ENCODE measurements around the gene KAT8.

KAT8 gene

DNA sequence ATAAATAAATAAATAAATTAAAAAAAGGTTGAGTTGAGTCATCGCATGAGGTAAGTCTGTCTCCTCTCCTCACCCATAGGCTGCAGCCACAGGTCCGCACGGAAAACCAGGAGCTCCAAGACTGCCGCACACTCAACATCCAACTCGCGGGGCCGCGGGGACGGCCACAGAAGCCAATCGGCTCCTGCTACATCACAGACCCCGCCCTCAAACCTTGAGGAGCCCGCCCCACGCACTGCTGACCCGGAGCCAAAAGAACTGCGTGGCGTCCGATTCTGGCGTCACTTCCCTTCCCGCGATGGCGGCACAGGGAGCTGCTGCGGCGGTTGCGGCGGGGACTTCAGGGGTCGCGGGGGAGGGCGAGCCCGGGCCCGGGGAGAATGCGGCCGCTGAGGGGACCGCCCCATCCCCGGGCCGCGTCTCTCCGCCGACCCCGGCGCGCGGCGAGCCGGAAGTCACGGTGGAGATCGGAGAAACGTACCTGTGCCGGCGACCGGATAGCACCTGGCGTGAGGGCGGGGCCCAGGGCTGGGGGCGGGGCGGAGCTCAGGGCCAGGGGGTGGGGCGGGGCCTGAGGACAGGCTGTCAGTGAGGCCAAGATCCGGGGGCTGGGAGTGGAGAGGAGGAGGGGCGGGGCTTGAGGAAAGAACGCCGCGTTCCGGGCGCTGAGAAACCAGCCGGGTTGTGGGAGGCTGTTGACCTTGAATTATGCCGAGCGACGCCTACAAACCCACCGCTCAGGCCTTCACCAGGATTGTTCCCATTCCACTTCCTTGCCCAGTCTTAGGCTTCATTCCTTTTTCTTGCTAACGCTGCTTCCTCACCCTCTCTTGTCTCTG lies at the start of gene KAT8:
KAT8 (plus strand) TSS at position 281 of the 839 bp plus-strand sequence; CDS start at position 299, 18 bp downstream.
- peak; percentile 98 for DNase-seq (ENCODE audit: low spot score)

DNA sequence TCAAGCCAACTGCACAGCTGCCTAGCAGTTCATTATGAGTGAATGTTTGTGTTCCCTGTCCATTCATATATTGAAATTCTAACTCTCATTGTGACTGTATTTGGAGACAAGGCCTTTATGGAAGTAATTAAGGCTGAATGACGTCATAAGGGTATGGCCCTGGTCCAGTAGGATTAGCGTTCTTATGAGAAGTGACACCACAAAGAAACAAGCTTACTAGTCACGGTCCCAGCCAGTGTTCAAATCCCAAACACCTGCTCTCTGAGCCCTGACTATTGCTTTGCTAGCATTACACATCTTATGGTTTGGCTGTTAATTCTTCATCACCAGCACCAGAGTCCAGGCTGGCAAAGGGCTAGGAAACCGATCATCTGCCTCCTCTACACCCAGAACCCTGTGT lies 45.6 kb upstream of the KAT8 start:
- DNase-seq (ENCODE audit: low spot score) = no peak

DNA sequence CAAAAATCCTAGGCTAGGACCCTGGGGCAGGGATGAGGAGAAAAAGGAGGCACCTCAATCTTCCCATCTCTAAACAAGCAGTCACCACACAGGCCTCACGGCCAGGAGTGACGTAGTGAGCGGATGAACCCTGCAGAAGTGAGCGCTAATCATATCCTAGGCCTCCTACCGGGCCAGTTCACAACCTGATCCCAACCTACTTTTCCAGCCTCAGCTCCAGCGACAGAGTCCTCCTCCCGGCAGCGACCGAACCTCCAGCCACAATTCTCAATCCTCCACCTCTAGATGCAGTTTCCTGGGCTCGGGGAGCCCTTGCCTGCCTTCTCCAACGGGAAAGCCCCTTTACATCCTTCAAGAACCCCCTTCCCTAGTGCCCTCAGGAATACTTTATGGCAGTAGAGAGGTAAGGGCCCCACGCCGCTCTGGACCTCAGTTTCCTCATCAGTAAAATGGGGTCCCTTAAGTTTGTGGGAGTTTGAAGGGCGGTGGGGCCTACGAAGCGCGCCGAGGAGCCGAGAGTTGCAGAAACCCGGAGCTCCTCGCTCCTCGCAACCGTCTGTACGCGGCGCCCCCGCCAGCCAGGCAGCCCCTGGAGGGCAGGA lies 44.8 kb upstream of the KAT8 start:
- no peak for DNase-seq (ENCODE audit: low spot score)

DNA sequence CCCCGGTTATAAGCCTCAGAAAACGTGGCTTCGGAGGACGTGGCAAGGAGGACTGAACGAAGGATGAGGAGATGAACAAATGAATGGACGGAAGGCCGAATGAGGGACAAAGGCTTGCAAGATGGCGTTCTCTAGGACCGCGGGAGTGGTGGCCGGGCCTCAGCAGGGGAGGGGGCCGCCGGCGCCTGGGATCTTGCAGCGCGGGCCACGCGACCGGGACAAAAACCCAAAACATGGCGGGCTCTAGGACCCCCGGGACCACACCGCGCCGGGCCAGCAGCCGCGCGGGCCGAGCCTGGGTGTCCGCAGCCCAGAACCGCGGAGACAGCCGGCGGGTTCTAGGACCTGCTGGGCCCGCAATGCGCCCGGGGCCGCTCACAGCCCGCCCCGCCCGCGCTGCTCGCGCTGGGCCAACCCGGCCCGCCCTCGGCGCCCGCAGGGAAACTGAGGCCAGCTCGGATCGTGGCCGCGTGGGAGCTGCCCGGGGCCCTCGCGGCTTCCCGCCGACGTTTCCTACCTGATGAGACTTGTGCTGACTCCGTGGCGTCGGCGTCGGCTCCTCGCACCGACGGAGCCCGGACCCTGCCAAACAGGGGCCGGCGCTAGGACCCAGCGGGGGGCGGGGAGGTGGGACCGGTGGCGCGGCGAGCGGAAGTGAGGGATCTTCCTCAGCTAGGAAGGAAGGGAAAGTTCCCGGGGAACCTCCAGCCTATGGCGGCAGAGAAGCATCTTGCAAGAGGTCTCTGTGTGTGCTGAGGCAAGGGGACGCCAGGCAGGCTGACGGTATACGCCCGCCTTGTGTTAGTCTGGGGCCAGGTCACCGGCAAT lies 44.1 kb upstream of the KAT8 start:
- peak; percentile 96 for DNase-seq (ENCODE audit: low spot score)

DNA sequence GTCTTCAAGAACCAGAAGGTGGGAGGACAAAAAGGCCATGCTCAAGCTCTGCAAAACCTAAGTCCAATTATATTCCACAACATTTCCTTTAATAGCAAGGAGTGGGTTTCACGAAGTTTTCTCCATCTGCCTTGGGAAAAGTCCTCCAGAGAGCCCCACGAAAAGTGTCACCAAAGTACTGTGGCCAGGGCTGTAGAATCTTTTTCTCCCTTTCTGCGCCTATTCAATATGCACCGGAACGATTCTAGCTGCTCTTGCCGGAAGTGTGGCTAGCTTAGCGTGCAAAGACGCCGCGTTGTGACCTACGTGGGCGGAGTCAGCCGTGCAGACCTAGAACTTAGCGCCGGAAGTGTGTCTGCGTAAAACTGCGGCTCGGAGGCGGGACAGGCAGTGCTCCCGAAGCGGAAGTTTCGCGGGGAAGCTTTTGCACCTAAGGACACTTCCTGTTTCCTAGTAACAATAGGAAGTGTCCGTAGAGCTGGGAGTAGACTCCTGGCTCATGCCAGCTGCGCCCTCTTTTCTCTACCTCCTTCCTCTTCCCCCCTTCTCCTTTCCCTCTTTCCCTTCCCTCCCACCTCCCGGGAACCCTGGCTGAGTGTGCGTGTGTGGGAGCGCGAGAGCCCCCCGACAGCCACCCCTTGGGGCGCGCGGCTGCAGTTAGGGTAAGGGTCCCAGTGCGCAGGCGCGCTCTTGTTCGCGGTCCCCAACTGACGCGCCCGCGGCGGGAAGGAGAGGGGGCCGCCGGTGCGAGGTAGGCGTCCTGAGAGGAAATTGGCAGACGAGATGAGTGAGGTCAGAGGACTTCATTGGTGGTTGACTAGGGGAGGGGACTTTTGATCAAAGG lies 43.3 kb upstream of the KAT8 start, which contains the start of the genes ZNF646 and ZNF668:
ZNF646 (plus strand) TSS at position 453 of the 844 bp plus-strand sequence. CDS start 1,903 bp downstream, outside the sequence.
ZNF668 (minus strand) TSS at position 271 of the 844 bp plus-strand sequence. CDS start 9,781 bp downstream, outside the sequence.
- DNase-seq (ENCODE audit: low spot score) = peak; percentile 97

DNA sequence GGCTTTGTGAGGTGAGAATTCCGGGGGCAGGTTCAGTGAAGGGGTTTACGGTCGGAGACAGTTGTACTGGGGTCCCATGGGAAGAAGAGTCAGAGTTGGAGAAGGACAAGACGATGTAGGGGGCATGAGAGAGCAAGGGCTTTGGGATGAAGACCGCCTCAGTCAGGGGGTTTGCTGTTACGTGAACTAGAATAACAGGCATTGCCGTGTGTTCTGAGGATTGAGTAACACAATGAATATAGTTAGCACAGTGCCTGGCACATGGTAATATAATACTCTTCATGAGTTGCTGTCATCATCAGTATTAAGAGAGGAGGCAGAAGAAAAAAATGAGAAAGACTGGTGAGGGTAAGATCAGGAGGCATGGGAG lies 42.7 kb upstream of the KAT8 start:
- no peak for DNase-seq (ENCODE audit: low spot score)

DNA sequence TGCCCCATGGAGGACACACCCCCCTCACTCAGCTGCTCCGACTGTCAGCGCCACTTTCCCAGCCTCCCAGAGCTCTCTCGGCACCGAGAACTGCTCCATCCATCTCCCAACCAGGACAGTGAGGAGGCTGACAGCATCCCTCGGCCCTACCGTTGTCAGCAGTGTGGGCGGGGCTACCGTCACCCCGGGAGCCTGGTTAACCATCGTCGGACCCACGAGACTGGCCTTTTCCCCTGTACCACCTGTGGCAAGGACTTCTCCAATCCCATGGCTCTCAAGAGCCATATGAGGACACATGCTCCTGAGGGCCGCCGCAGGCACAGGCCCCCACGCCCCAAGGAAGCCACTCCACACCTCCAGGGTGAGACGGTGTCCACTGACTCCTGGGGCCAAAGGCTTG lies 41.1 kb upstream of the KAT8 start:
- DNase-seq (ENCODE audit: low spot score) = no peak

DNA sequence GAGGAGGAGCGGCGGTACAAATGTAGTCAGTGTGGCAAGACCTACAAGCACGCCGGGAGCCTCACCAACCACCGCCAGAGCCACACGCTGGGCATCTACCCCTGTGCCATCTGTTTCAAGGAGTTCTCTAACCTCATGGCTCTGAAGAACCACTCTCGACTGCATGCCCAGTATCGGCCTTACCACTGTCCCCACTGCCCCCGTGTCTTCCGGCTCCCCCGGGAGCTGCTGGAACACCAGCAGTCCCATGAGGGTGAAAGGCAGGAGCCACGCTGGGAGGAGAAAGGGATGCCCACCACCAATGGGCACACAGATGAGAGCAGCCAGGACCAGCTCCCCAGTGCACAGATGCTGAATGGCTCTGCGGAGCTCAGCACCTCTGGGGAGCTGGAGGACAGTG lies 40.4 kb upstream of the KAT8 start:
- DNase-seq (ENCODE audit: low spot score) = no peak

DNA sequence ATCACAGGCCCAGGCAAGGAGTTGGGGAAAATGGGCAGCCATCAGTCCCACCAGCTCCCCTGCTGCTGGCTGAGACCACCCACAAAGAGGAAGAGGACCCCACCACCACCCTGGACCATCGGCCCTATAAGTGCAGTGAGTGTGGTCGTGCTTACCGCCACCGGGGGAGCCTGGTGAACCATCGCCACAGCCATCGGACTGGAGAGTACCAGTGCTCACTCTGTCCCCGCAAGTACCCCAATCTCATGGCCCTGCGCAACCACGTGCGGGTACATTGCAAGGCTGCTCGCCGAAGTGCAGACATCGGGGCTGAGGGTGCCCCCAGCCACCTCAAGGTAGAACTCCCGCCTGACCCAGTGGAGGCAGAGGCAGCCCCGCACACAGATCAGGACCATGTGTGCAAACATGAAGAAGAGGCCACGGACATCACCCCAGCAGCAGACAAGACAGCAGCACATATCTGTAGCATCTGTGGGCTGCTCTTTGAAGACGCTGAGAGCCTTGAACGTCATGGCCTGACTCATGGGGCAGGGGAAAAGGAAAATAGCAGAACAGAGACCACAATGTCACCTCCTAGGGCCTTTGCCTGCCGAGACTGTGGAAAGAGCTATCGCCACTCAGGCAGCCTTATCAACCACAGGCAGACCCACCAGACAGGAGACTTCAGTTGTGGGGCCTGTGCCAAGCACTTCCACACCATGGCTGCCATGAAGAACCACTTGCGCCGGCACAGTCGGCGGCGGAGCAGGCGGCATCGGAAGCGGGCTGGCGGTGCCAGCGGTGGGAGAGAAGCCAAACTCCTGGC lies 39.7 kb upstream of the KAT8 start:
- DNase-seq (ENCODE audit: low spot score) = no peak

DNA sequence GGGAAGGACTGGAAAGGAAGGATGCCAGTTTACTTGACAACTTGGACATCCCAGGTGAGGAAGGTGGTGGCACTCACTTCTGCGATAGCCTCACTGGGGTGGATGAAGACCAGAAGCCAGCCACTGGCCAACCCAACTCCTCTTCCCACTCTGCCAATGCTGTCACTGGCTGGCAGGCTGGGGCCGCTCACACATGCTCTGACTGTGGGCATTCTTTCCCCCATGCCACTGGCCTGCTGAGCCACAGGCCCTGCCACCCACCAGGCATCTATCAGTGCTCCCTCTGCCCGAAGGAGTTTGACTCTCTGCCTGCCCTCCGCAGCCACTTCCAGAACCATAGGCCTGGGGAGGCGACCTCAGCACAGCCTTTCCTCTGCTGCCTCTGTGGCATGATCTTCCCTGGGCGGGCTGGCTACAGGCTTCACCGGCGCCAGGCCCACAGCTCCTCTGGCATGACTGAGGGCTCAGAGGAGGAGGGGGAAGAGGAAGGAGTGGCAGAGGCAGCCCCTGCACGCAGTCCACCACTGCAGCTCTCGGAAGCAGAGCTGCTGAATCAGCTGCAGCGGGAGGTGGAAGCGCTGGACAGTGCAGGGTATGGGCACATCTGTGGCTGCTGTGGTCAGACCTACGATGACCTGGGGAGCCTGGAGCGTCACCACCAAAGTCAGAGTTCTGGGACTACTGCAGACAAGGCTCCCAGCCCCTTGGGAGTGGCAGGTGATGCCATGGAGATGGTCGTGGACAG lies 38.7 kb upstream of the KAT8 start:
- peak; percentile 62 for DNase-seq (ENCODE audit: low spot score)

DNA sequence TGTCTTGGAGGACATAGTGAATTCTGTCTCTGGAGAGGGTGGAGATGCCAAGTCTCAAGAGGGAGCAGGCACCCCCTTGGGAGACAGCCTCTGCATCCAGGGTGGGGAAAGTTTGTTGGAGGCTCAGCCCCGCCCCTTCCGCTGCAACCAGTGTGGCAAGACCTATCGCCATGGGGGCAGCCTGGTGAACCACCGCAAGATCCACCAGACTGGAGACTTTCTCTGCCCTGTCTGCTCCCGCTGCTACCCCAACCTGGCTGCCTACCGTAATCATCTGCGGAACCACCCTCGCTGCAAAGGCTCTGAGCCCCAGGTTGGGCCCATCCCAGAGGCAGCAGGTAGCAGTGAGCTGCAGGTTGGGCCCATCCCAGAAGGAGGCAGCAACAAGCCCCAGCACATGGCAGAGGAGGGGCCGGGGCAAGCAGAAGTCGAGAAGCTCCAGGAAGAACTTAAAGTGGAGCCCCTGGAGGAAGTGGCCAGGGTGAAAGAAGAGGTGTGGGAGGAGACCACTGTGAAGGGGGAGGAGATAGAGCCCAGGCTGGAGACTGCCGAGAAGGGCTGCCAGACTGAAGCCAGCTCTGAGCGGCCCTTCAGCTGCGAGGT lies 38.0 kb upstream of the KAT8 start:
- DNase-seq (ENCODE audit: low spot score) = no peak

DNA sequence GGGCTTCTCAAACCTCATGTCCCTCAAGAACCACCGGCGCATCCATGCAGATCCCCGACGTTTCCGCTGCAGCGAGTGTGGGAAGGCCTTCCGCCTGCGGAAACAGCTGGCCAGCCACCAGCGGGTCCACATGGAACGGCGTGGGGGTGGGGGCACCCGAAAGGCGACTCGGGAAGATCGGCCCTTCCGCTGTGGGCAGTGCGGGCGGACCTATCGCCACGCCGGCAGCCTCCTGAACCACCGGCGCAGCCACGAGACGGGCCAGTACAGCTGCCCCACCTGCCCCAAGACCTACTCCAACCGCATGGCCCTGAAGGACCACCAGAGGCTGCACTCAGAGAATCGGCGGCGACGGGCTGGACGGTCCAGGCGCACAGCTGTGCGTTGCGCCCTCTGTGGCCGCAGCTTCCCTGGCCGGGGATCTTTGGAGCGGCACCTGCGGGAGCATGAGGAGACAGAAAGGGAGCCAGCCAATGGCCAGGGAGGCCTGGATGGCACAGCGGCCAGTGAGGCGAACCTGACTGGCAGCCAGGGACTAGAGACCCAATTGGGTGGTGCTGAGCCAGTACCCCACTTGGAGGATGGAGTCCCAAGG lies 37.3 kb upstream of the KAT8 start:
- DNase-seq (ENCODE audit: low spot score) = peak; percentile 61

DNA sequence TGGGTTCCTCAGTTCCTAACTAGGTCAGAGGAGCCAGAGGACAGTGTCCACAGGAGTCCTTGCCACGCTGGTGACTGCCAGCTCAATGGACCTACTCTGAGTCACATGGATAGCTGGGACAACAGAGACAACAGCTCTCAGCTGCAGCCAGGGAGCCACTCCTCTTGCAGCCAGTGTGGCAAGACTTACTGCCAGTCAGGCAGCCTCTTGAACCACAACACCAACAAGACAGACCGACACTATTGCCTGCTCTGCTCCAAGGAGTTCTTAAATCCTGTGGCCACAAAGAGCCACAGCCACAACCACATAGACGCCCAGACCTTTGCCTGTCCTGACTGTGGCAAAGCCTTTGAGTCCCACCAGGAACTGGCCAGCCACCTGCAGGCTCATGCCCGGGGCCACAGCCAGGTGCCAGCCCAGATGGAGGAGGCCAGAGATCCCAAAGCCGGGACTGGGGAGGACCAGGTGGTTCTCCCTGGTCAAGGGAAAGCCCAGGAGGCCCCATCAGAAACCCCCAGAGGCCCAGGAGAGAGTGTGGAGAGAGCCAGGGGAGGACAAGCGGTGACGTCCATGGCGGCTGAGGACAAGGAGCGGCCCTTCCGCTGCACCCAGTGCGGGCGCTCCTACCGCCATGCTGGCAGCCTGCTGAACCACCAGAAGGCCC lies 36.6 kb upstream of the KAT8 start:
- DNase-seq (ENCODE audit: low spot score) = no peak

DNA sequence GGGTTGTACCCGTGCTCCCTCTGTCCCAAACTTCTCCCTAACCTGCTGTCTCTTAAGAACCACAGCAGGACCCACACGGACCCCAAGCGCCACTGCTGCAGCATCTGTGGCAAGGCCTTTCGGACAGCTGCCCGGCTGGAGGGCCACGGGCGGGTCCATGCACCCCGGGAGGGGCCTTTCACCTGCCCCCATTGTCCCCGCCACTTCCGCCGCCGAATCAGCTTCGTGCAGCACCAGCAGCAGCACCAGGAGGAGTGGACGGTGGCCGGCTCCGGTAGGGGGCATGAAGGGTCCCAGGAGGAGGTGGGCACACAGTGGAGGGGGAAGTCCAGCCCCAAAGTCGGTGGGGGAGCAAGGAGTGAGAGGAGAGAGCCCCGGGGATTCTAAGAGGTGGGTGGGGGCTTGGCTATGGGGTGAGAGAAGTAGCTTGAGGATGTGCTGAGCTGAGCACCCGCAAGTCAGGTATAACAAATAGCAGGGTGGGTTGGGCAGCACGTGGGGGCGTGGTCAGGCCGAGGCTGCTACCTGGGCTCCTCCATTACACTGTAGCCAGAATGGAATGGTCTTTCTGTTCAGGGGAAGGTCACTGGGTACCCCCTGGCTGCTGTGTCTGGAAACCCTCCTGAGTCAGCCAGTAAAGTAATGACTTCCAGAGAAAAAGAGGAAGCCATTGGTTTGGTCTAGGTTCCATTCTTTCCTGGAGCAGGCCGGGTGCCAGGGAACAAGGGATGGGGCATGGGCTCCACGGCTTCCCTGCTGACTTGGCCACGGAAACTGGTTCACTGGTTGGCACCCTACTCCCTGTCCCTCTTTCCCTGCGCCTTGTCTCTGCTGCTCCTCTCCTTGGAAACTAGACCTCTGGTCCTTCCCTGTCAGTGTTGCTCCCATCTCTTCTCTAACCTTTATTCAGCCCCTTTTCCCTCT lies 35.8 kb upstream of the KAT8 start:
- DNase-seq (ENCODE audit: low spot score) = no peak

DNA sequence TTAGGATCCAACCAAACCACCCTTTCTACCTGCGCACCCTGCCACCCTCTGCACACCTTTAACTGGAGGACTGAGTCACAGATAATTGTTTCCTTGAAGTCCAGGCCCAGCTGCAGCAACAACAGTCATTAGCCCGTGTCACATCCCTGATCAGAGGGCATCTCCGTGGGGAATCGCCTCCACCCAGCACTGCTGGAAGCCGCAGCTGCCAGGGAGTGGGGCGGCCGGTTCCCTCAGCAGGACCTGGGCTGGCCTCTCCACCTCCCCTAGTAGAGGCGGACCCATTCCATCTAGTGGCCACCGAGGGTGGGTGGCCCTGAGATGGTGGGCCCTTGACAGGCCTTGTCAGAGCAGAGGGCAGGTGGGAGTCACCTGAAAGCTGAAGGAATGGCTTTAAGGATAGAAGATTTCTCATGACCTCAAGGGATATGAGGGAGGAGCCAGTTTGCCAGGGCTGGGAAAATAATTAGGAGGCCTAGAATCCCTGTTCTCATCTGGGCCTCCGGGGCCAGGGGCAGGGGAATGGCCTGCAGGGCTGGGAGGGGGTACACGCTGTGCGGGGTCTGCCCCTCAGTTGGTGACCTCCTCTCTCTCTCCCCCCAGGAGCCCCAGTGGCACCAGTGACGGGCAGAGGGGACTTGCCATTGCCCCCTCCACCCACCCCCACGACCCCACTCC lies 35.0 kb upstream of the KAT8 start:
- DNase-seq (ENCODE audit: low spot score) = no peak

DNA sequence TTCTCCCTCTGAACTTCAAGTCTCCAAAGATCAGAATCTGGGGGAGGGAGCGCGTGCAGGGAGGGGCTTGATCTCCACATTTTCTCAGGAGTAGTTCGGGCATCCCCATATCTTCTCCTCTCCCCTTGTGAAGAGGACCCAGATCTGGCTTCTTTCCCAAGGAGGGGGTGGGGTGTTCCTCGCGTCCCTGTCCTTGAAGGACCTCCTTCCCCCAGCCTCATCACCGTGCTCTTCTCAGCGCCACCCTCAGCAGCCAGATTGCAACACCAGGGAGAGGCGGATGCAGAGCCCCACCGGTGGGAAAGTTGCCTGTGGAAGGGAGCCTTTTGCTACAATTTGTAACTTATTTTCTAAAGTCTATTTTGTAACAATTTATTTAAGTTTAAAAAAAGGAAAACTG lies 34.4 kb upstream of the KAT8 start:
- DNase-seq (ENCODE audit: low spot score) = no peak

DNA sequence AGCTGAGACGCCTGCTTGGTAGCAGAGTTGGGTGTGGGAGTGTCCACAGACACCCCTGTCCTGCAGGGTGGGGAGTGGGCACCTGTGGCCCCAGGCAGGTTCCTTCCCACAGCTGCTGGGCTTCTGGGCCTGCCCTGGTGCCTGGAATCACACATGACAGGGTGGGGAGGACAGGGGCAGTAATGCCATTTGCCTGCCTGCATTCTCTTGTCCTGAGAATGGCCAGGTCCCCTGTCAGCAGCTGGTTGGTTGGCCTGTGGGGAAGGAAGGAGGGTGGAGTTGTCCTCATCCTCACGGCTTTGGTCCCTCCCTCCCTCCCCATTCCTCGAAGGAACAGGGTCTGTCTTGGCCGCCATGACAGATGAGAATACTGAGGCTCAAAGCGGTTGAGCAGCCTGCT lies 33.9 kb upstream of the KAT8 start:
- no peak for DNase-seq (ENCODE audit: low spot score)
